HEK293 (cell line): ENCODE results near the gene BTD.

Experiments
- CTCF ChIA-PET: fragments of 350-600 bp; formaldehyde crosslinking; extraction: SDS; loops from one replicate; lab custom pipeline; 2021; ENCODE audit warnings: antibody characterized with exemption; lab: Yijun Ruan, JAX
- POLR2A ChIA-PET: fragments of 300-600 bp; formaldehyde crosslinking; extraction: SDS; loops from one replicate; lab custom pipeline; 2020; ENCODE audit warnings: antibody characterized with exemption, inconsistent platforms; lab: Yijun Ruan, JAX
- H3K27ac ChIP-seq: fragments of 200-500 bp; sonication (Bioruptor generic); 2 replicates; pipeline ENCODE4 v1.5.1; 2014; ENCODE audit warnings: low read depth, low read length, control low read depth, inconsistent platforms; ENCODE audit errors: extremely low read depth
- H3K36me3 ChIP-seq, 2 experiments: fragments of 200-500 bp in 1 of 2; sonication (Bioruptor generic) in 1 of 2; 1 replicate in 1 of 2; 2 replicates in 1 of 2; pipeline ENCODE4 v1.5.1; 2014 to 2017; ENCODE audit warnings: inconsistent platforms in 2 of 2, low read length in 2 of 2; ENCODE audit not compliant: control insufficient read depth in 2 of 2, insufficient read depth in 1 of 2
- H3K4me1 ChIP-seq: fragments of 200-500 bp; sonication (Bioruptor generic); 2 replicates; pipeline ENCODE4 v1.5.1; 2014; ENCODE audit warnings: mild to moderate bottlenecking, low read length, inconsistent platforms; ENCODE audit not compliant: control insufficient read depth, insufficient read depth
- H3K4me3 ChIP-seq: 2 replicates; pipeline ENCODE4 v1.5.1; 2011; ENCODE audit warnings: low read depth, mild to moderate bottlenecking, control low read depth, low read length, moderate library complexity
- H3K9me3 ChIP-seq: fragments of 200-500 bp; sonication (Bioruptor generic); 2 replicates; pipeline ENCODE4 v1.5.1; 2014; ENCODE audit warnings: low read depth, low read length, inconsistent platforms; ENCODE audit not compliant: control insufficient read depth, insufficient read depth
- CTCF ChIP-seq: fragments of 450-650 bp; formaldehyde crosslinking; IDR thresholded peaks from 2 replicates; pipeline ENCODE4 v1.5.1; 2016; ENCODE audit warnings: missing biosample characterization, missing genetic modification characterization
- INSM2 ChIP-seq: fragments of 450-650 bp; formaldehyde crosslinking; IDR thresholded peaks from 2 replicates; pipeline ENCODE4 v1.5.1; 2016; ENCODE audit warnings: missing biosample characterization, missing genetic modification characterization
- KLF16 ChIP-seq: fragments of 450-650 bp; formaldehyde crosslinking; IDR thresholded peaks from 2 replicates; pipeline ENCODE4 v1.5.1; 2017; ENCODE audit warnings: missing biosample characterization, missing genetic modification characterization
- MZF1 ChIP-seq: fragments of 450-650 bp; formaldehyde crosslinking; IDR thresholded peaks from 2 replicates; pipeline ENCODE4 v1.5.1; 2017; ENCODE audit warnings: missing biosample characterization, missing genetic modification characterization, borderline replicate concordance
- OSR2 ChIP-seq: fragments of 450-650 bp; formaldehyde crosslinking; IDR thresholded peaks from 2 replicates; pipeline ENCODE4 v1.5.1; 2016; ENCODE audit warnings: missing biosample characterization, missing genetic modification characterization
- PRDM1 ChIP-seq: fragments of 450-650 bp; formaldehyde crosslinking; IDR thresholded peaks from 2 replicates; pipeline ENCODE4; 2016; ENCODE audit warnings: missing biosample characterization, missing genetic modification characterization
- SCRT1 ChIP-seq: fragments of 450-650 bp; formaldehyde crosslinking; IDR thresholded peaks from 2 replicates; pipeline ENCODE4 v1.5.1; 2016; ENCODE audit warnings: missing biosample characterization, missing genetic modification characterization, borderline replicate concordance
- SETDB1 ChIP-seq: IDR thresholded peaks from one replicate; pipeline ENCODE4 v1.6.1; 2017; ENCODE audit warnings: mild to moderate bottlenecking, low read length, moderate library complexity, mixed read lengths; ENCODE audit not compliant: insufficient read length
- ZBTB7A ChIP-seq: fragments of 450-650 bp; formaldehyde crosslinking; IDR thresholded peaks from 2 replicates; pipeline ENCODE4 v1.5.1; 2016; ENCODE audit warnings: low read depth, missing biosample characterization, missing genetic modification characterization
- ZFP69B ChIP-seq: fragments of 450-650 bp; formaldehyde crosslinking; IDR thresholded peaks from 2 replicates; pipeline ENCODE4 v1.5.1; 2016; ENCODE audit warnings: missing biosample characterization, missing genetic modification characterization
- ZNF16 ChIP-seq: fragments of 450-650 bp; formaldehyde crosslinking; IDR thresholded peaks from 2 replicates; pipeline ENCODE4 v1.5.1; 2016; ENCODE audit warnings: low read depth, missing biosample characterization, missing genetic modification characterization
- ZNF169 ChIP-seq: fragments of 450-650 bp; formaldehyde crosslinking; IDR thresholded peaks from 2 replicates; pipeline ENCODE4 v1.5.1; 2016; ENCODE audit warnings: missing biosample characterization, missing genetic modification characterization
- ZNF221 ChIP-seq: fragments of 450-650 bp; formaldehyde crosslinking; IDR thresholded peaks from 2 replicates; pipeline ENCODE4 v1.5.1; 2017; ENCODE audit warnings: missing biosample characterization, missing genetic modification characterization, borderline replicate concordance
- ZNF23 ChIP-seq: fragments of 450-650 bp; formaldehyde crosslinking; IDR thresholded peaks from 2 replicates; pipeline ENCODE4 v1.5.1; 2016; ENCODE audit warnings: missing biosample characterization, missing genetic modification characterization, borderline replicate concordance
- ZNF274 ChIP-seq, 2 experiments: fragments of 200-500 bp in 1 of 2; fragments of 450-650 bp in 1 of 2; sonication (Bioruptor generic) in 1 of 2; formaldehyde crosslinking in 1 of 2; IDR thresholded peaks; 2 replicates each; pipeline versions ENCODE4 v1.5.1 to v1.6.1; 2014 to 2016; ENCODE audit warnings: borderline replicate concordance in 1 of 2, inconsistent platforms in 1 of 2, low read length in 1 of 2, missing biosample characterization in 1 of 2, missing genetic modification characterization in 1 of 2
- ZNF426 ChIP-seq: fragments of 450-650 bp; formaldehyde crosslinking; IDR thresholded peaks from 2 replicates; pipeline ENCODE4 v1.5.1; 2017; ENCODE audit warnings: missing biosample characterization, missing genetic modification characterization, mild to moderate bottlenecking, inconsistent platforms, moderate library complexity
- ZNF513 ChIP-seq: fragments of 450-650 bp; IDR thresholded peaks from 2 replicates; pipeline ENCODE4 v1.5.1; 2018; ENCODE audit warnings: missing biosample characterization, missing genetic modification characterization
- ZNF521 ChIP-seq: fragments of 450-650 bp; formaldehyde crosslinking; IDR thresholded peaks from 2 replicates; pipeline ENCODE4 v1.5.1; 2017; ENCODE audit warnings: missing biosample characterization, mild to moderate bottlenecking, missing genetic modification characterization
- ZNF530 ChIP-seq: fragments of 450-650 bp; formaldehyde crosslinking; IDR thresholded peaks from 2 replicates; pipeline ENCODE4 v1.5.1; 2016; ENCODE audit warnings: low read depth, missing biosample characterization, missing genetic modification characterization
- ZNF621 ChIP-seq: fragments of 450-650 bp; formaldehyde crosslinking; IDR thresholded peaks from 2 replicates; pipeline ENCODE4 v1.5.1; 2017; ENCODE audit warnings: missing biosample characterization, missing genetic modification characterization
- ZNF654 ChIP-seq: fragments of 450-650 bp; formaldehyde crosslinking; IDR thresholded peaks from 2 replicates; pipeline ENCODE4 v1.5.1; 2016; ENCODE audit warnings: low read depth, missing biosample characterization, missing genetic modification characterization
- ZNF660 ChIP-seq: fragments of 450-650 bp; IDR thresholded peaks from 2 replicates; pipeline ENCODE4 v1.5.1; 2018; ENCODE audit warnings: missing biosample characterization, mild to moderate bottlenecking, missing genetic modification characterization

BTD gene

DNA sequence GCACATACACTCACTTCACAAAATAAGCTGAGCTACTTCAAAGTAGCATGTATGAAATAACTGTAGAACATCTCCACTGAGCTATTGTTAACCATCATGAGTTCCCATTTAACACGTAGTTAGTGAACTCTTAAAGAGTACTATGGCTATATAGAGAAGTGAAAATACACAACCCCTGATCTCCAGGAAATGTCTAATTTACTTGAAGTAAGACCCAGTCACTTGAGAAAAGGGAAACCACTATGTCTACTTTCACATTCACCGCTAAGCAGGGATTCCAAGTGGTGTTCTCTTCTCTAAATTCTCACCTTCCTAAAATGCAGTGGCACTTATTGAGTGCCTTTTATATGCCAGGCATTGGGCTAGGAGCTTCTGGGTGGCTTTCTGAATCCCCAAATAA lies 45.0 kb upstream of the BTD start:
- H3K4me3 ChIP-seq = no peak overlapping the region
- POLR2A ChIA-PET = no interaction called here
- no peaks in the 10 kb centered on the region for H3K4me1 ChIP-seq
- CTCF ChIA-PET = interaction anchor here (0.5 to 2.3 kb wide), 18 partner anchors 10 to 630 kb away, joined by 3 to 13 read pairs (median 4); partner anchors contain the start of genes EAF1 and METTL6
- TF ChIP-seq KLF16 (tag by site-specific recombination) (no peak), ZNF521 (tag by site-specific recombination) (no peak), ZNF16 (tag by site-specific recombination) (no peak), ZFP69B (tag by site-specific recombination) (no peak), PRDM1 (tag by site-specific recombination) (0 out of 2 replicates have a peak, but pooled peaks have one; percentile 9), ZNF221 (tag by site-specific recombination) (no peak)
- no peak overlapping the region for H3K27ac ChIP-seq
- peaks cover 3 to 19% of the 10 kb centered on the region in 2 experiments; a peak in 2 of 3 replicates for H3K36me3 ChIP-seq
- H3K9me3 ChIP-seq = no peaks in the 10 kb centered on the region

DNA sequence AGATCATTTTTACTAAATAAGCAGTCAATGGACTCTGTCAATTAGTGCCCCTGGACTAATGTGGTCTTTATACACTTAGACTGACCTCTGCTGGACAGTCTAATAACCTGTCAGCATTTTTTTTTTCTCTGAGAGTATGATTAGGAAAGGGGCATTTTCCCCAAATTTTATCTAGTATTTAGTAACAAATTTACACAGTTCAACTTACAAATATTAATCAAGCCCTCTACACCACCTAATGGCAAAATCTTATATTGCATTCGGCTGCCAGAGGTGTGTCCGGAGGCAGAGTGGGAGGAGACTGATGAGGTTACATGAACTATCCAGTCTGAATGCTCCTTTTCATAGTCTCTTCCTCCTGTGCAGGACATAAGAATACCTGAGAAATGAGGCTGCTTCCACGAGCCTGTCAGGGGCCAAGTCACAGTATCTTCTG lies 44.0 kb upstream of the BTD start:
- TF ChIP-seq PRDM1 (tag by site-specific recombination) = no peak
- TF ChIP-seq ZNF660 (tag by site-specific recombination) = no peak
- no peak for TF ChIP-seq ZNF530 (tag by site-specific recombination)
- no peak for TF ChIP-seq ZNF513
- no peak for TF ChIP-seq ZNF23 (tag by site-specific recombination)
- TF ChIP-seq ZNF274 (IDR thresholded peaks at IDR 0.05; ENCODE audit: low read length) = no peak
- no peak for TF ChIP-seq ZNF274 (tag by site-specific recombination; IDR thresholded peaks at IDR 0.05; ENCODE audit: borderline replicate concordance)
- TF ChIP-seq ZNF654 (tag by site-specific recombination) = peak; percentile 67
- TF ChIP-seq OSR2 = no peak
- TF ChIP-seq SETDB1 = no peak
- no peak for TF ChIP-seq ZBTB7A (tag by site-specific recombination)
- no peak for TF ChIP-seq INSM2 (tag by site-specific recombination)
- TF ChIP-seq SCRT1 (tag by site-specific recombination) = no peak
- no peak for TF ChIP-seq ZNF621
- peak; percentile 45 for TF ChIP-seq CTCF (tag by site-specific recombination)
- TF ChIP-seq ZNF169 (tag by site-specific recombination) = no peak
- TF ChIP-seq MZF1 (tag by site-specific recombination) = no peak
- no peak for TF ChIP-seq ZNF426 (tag by site-specific recombination)
- POLR2A ChIA-PET = no interaction called here
- H3K27ac ChIP-seq = no peak overlapping the region
- H3K9me3 ChIP-seq = no peaks in the 10 kb centered on the region
- H3K4me1 ChIP-seq = no peaks in the 10 kb centered on the region
- no peak overlapping the region for H3K4me3 ChIP-seq
- CTCF ChIA-PET = interaction anchor here (0.7 to 2.3 kb wide), 20 partner anchors 11 to 956 kb away, joined by 3 to 13 read pairs (median 3); partner anchors contain the start of genes EAF1 and METTL6
- peaks cover 3 to 27% of the 10 kb centered on the region in 2 experiments; a peak in 2 of 3 replicates for H3K36me3 ChIP-seq
